CMK (cell line): ENCODE results near the gene TOGARAM2.
"Not testable (repeated sequence)": the region's sequence is repeated elsewhere in the genome, so short reads cannot be mapped to it uniquely, and the experiment has no call there.

Source experiments
- DNase-seq: peaks from one replicate; pipeline ENCODE4 v3.0.0-alpha.2; 2010; ENCODE audit warnings: low read depth

The TOGARAM2 gene

DNA sequence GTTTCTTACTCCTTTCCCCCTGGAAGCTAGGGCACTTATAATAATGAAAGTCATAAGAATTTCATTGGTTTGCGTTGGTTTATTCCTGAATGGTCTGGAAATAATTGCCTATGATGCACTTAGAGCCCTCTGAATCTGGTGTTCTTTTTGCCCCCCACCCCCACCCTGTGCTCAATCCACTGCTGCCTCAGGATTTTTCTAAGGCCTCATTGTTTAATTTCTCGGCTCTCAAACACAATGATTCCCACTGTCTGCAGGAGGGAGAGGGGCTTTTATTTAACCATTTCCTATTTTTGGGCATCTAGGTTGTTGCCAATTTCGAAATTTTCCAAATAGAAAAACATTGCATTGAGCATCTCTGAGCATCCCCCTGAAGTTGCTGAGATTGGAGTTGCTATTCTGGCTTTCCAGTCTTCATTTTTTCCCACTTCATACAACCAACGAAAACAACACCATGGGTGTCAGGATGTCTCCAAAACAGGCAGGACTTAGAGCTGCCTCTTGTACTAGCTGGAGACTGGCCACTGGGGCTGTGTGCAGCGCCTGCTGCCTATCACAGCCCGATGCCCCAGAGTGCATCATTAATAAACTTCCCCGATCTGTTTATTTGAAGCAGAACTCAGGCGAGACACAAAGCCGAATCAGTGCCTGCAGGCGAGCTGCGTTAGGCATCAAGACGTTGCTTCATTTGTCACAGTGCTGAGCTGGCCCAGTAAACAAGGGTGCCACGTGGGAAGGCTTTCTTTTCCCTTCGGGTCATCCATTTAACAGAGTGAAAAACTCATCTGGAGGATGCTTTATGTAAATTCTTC lies 95.0 kb downstream of the TOGARAM2 start:
- DNase-seq: no peak

DNA sequence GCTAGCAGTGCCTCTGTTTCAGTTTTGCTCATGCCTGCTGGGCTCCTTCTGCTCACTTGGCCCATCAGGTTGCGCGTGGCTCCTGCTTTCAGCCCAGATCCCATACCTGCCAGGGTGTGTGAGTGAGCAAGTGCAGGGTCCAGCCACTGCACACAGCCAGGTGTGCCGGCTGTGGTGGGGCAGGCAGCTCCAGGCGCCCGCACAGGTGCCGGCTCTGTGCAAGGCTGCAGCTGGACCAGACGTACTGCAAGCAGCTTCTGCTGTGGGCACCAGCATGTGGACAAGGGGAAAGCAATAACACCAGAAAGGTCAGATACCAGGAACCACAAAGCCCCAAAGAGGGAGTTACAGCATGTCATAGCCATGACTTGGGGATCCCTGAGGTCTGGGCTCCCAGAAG lies 98.8 kb downstream of the TOGARAM2 start:
- no peak for DNase-seq

DNA sequence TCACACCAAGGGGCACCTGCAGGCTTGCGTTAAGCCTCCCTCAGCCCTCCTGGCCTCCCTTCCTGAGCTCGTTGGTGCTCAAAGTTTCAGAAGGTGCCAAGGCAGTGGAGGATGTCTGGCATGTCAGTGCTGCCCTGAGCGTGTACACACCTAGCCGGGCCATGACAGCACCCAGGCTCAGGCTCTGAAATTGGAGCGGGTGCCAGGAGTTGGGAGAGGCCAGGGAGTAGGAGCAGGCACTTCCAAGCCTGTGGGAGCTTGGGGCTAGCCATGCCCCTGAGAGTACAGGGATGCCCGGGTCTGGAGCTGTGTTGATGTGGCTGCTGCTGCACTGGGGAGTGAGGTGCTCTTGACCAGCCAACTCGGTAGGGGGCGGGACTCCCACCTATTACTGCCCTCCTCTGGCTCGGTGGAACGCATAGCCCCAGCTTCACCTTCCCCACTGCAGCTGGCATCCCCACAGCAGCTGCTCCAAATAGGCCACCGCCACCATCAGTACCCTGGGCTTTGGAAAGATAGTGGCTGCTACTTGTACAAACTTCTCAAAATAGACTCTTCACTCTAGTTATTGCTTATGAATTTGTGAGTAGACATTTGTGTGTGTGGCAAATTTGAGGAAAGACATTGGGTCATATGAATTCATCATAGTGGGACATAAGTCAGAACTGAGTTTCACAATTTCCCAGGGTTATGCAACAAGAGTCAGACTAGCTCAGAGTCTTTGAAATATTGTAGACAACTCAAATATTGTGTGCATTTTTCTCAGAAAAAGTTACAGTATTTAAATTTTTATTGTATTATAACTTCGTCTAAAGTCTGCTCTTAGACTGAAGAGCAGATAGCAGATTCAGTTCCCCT lies 100.0 kb downstream of the TOGARAM2 start:
- DNase-seq: no peak

- DNase-seq: no peak
Observed at GRCh38 chr2:29082804-29083495, 101.9 kb downstream of the TOGARAM2 start.

DNA sequence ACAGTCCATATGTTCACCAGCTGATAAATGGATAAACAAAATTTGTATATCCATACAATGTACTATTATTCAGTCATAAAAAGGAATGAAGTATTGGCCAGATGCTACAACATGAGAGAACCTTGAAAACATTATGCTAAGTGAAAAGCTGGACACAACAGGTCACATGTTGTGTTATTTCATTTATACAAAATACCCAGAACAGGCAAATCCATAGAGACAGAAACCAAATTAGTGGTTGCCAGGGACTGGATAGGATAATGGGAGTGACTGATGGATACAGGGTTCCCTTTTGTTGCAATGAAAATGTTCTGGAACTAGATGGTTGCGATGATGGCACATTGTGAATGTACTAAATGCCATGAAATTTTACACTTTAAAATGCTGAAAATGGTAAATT lies 103.5 kb downstream of the TOGARAM2 start:
- DNase-seq: no peak

- not testable (repeated sequence) for DNase-seq
Observed at GRCh38 chr2:29090311-29090710, 109.2 kb downstream of the TOGARAM2 start.

DNA sequence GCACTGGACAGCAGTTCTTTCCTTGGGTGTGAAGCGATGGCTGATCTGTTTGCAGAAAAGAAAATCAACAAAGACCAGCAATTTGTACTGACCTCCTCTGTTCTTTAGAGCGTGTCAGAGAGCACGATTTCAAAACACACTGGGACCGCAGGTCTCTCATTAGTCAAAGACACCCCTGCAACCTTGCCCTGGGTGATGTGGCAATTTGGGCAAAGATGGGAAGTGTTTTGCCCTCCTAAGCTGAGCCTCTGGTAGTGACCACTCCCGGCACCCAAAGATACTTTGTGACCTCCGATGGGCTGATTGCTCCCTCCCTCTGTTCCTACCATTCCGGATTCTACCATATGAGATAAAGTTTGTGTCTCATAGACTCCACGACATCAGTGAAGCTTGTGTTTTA lies 115.9 kb downstream of the TOGARAM2 start:
- no peak for DNase-seq

DNA sequence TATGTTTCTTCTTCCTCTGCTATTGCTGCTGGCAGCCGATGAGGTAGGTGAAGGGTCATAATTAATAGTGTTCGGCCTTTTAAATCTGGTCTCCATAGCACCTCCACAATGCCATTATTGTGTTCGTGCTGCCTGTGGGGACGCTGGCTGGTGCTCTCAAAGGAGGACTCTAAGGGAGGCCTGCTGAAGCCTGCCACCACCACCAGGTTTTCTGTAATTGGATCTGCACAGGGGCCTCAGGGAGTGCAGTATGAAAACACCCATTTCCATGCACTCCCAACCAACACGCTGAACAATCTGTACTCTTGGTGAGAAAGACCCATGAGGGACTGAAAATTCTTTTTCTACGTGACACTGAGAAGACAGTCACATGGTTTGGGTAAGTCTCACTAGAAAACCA lies 116.5 kb downstream of the TOGARAM2 start:
- DNase-seq: no peak

GRCh38 chr2:29100564-29100963 lies 119.5 kb downstream of the TOGARAM2 start:
- no peak for DNase-seq
